HG03039 (cell line): ENCODE measurements around the gene TIAM1.

ENCODE experiments used
- ATAC-seq: cut with Tn5 transposase; IDR thresholded peaks from one replicate; pipeline ENCODE4 v1.9.1; 2021; ENCODE audit warnings: mild to moderate bottlenecking, moderate library complexity; ENCODE audit not compliant: unreplicated experiment

TIAM1 gene

GRCh38 chr21:31343680-31344480 is at the start of gene TIAM1:
Gene TIAM1 (minus strand): TSS chr21:31344261. CDS start chr21:31266972, 77,289 bp downstream.
- no peak for ATAC-seq

- ATAC-seq, result no peak
Measured at GRCh38 chr21:31387560-31388186, 43.6 kb upstream of the TIAM1 start.

- ATAC-seq, result no peak
Measured at GRCh38 chr21:31386006-31386405, 41.9 kb upstream of the TIAM1 start.

GRCh38 chr21:31383770-31384169 is 39.7 kb upstream of the TIAM1 start:
- ATAC-seq, result no peak

GRCh38 chr21:31382060-31382459 is 38.0 kb upstream of the TIAM1 start:
- no peak for ATAC-seq

GRCh38 chr21:31376301-31376700 is 32.2 kb upstream of the TIAM1 start:
- ATAC-seq, result no peak

GRCh38 chr21:31374395-31374794 is 30.3 kb upstream of the TIAM1 start:
- ATAC-seq, result no peak

GRCh38 chr21:31372471-31372765 is 28.4 kb upstream of the TIAM1 start:
- no peak for ATAC-seq

GRCh38 chr21:31371715-31372470 is 27.8 kb upstream of the TIAM1 start:
- no peak for ATAC-seq

- no peak for ATAC-seq
Measured at GRCh38 chr21:31370893-31371544, 27.0 kb upstream of the TIAM1 start.

- ATAC-seq, result no peak
Measured at GRCh38 chr21:31370281-31370892, 26.3 kb upstream of the TIAM1 start.

GRCh38 chr21:31368361-31368760 is 24.3 kb upstream of the TIAM1 start:
- ATAC-seq, result no peak

GRCh38 chr21:31367801-31368200 is 23.7 kb upstream of the TIAM1 start:
- ATAC-seq, result no peak

GRCh38 chr21:31366825-31367224 is 22.8 kb upstream of the TIAM1 start:
- no peak for ATAC-seq

- no peak for ATAC-seq
Measured at GRCh38 chr21:31364253-31364945, 20.3 kb upstream of the TIAM1 start.

- no peak for ATAC-seq
Measured at GRCh38 chr21:31363720-31364119, 19.7 kb upstream of the TIAM1 start.

GRCh38 chr21:31360717-31361116 is 16.7 kb upstream of the TIAM1 start:
- ATAC-seq, result no peak

- ATAC-seq, result no peak
Measured at GRCh38 chr21:31358158-31358557, 14.1 kb upstream of the TIAM1 start.

GRCh38 chr21:31356440-31356839 is 12.4 kb upstream of the TIAM1 start:
- ATAC-seq, result no peak
